Right lobe of liver (tissue), 6 donors: Measurements from ENCODE around the gene FAM13A. TPM values are rescaled to one million over a fixed set of nuclear protein-coding genes. Genes with fewer than 3 reads are reported as not detected.

Source experiments
- ATAC-seq, 4 donors: fragments of 200-7000 bp; cut with Tn5 transposase; one replicate each; pipeline ENCODE4 v1.9.1; 2020; ENCODE audit warnings: mild to moderate bottlenecking in 4 of 4, moderate library complexity in 4 of 4
- DNase-seq, 3 donors: peaks; one replicate each; pipeline ENCODE4 v3.0.0-alpha.2; 2020
- H3K27ac ChIP-seq, 3 donors: fragments of 200-600 bp; one replicate each; pipeline ENCODE4 v1.8.0; 2022
- H3K27me3 ChIP-seq, 2 donors: fragments of 200-600 bp; one replicate each; pipeline ENCODE4 v1.8.0; 2022
- H3K36me3 ChIP-seq, 4 donors: fragments of 200-600 bp; sonication (generic) in 1 of 4; one replicate each; pipeline versions ENCODE4 v1.5.1 to v1.8.0; 2017 to 2022; ENCODE audit warnings: control low read depth in 1 of 4
- H3K4me1 ChIP-seq, 4 donors: fragments of 200-600 bp; sonication (generic) in 1 of 4; one replicate each; pipeline versions ENCODE4 v1.5.1 to v1.8.0; 2017 to 2022; ENCODE audit warnings: control low read depth in 1 of 4
- H3K4me3 ChIP-seq, 3 donors: fragments of 200-600 bp; one replicate each; pipeline ENCODE4 v1.8.0; 2022
- H3K9me3 ChIP-seq, 4 donors: fragments of 200-600 bp; sonication (generic) in 1 of 4; one replicate each; pipeline versions ENCODE4 v1.5.1 to v1.8.0; 2017 to 2022; ENCODE audit warnings: control low read depth in 1 of 4
- POLR2A ChIP-seq: fragments of 450-650 bp; IDR thresholded peaks from one replicate; pipeline ENCODE4 v1.6.1; 2017; ENCODE audit warnings: antibody characterized with exemption, mild to moderate bottlenecking
- WGBS: methylation state at CpG from one replicate; pipeline ENCODE4 v1.1.6; 2018; ENCODE audit warnings: low coverage, low lambda C conversion rate; ENCODE audit not compliant: insufficient coverage; ENCODE audit errors: missing lambda C conversion rate; 5-methylcytosine and 5-hydroxymethylcytosine counted together
- intact Hi-C, 2 donors: fragments of 100-400 bp; cut with DNase I; formaldehyde crosslinking; loops; one replicate each; pipeline versions ENCODE4 v1.11.2 to v1.14.1; 2022
- total RNA-seq, 6 experiments: library from RNA; depleted of rRNA in 2 of 6; stranded (reverse); fragments of >200 nt in 2 of 6; fragmentation: NEBNext Ultra II Directional in 3 of 6; extraction: Animal tissue kit (Norgen Biotek cat#: 25700) in 3 of 6; gene quantifications; one replicate each; pipeline versions ENCODE4 v1.1.0 to v1.2.4, GENCODE V29; 2016 to 2023
- TF ChIP-seq, protein P1 (sequence below), 4 donors: fragments of 200-600 bp in 3 of 4; fragments of 450-650 bp in 1 of 4; IDR thresholded peaks; one replicate each; pipeline versions ENCODE4 v1.5.1 to v1.8.0; 2016 to 2022; ENCODE audit warnings: antibody characterized with exemption in 4 of 4, mild to moderate bottlenecking in 2 of 4
- donor health status: DM: no; HTN: yes; CAD: no.
- donor health status: DM: no; HTN: no; CAD: no.
- donor health status: DM: no; HTN: no; CAD: no.
- donor health status: DM: no; HTN: yes; CAD: no.
- donor health status: DM: no; HTN: yes; CAD: no.

Gene FAM13A
- total RNA-seq, 6 experiments from 2014 or later = 28.3 to 82.5 (median 51.7) TPM

DNA sequence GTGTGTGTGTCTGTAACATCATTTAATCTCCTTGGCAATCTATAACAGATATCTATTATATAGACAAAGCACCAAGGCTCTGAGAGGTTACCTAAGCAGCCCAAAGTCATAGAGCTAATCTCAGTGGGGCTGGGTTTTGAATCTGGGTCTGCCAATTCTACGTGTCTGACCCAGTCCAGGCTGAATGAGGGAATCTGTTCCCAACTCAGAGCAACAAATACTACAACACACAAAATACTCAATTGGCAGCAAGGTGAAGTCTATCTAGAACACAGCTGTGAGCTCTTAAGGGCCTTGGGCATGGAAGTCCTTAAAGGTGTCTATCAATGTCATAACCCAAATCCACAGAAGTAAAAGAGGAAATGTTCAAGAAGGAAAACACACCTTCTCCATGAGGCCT is 311.8 kb downstream of the FAM13A start:
- DNase-seq = no peak
- Histone ChIP-seq H3K27ac (peak overlapping the region in 2 of 3 donors; percentile 45), H3K36me3 (peaks cover 0 to 24% (median 2%) of the 10 kb centered on the region in 4 donors), H3K4me1 (peaks cover 0 to 29% (median 12%) of the 10 kb centered on the region in 4 donors), H3K9me3 (no peaks in the 10 kb centered on the region), H3K27me3 (no peaks in the 10 kb centered on the region), H3K4me3 (no peak overlapping the region)
- TF ChIP-seq, protein P1, sequence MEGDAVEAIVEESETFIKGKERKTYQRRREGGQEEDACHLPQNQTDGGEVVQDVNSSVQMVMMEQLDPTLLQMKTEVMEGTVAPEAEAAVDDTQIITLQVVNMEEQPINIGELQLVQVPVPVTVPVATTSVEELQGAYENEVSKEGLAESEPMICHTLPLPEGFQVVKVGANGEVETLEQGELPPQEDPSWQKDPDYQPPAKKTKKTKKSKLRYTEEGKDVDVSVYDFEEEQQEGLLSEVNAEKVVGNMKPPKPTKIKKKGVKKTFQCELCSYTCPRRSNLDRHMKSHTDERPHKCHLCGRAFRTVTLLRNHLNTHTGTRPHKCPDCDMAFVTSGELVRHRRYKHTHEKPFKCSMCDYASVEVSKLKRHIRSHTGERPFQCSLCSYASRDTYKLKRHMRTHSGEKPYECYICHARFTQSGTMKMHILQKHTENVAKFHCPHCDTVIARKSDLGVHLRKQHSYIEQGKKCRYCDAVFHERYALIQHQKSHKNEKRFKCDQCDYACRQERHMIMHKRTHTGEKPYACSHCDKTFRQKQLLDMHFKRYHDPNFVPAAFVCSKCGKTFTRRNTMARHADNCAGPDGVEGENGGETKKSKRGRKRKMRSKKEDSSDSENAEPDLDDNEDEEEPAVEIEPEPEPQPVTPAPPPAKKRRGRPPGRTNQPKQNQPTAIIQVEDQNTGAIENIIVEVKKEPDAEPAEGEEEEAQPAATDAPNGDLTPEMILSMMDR (IDR thresholded peaks at IDR 0.05) = no peak
- no peak for TF ChIP-seq POLR2A
- ATAC-seq = peak in 2 of 4 donors; percentile 24 to 37
- intact Hi-C loops = no loop called here
- 45% methylated on average over 1 of the region's 1 CpG for WGBS

DNA sequence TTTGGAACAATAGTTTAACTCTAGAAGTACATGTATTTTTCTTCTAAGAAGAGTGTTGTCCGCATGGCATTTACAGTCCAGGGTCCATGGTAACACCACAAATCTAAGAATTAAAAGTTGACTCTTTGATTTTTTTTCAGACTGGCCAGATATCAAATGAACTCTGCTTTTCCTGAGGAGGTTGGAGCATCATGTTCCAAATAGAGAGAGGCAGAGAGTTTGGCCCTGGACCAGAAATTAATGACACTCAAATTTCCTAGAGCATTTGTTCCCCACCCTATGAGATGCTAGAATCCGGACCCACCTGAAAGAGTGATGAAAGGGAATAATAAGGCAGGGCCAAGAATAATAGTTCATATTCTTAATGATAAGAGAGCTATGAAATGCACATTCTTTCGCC is 312.4 kb downstream of the FAM13A start:
- no peaks in the 10 kb centered on the region for H3K9me3 ChIP-seq
- H3K27me3 ChIP-seq = no peaks in the 10 kb centered on the region
- WGBS = 51% methylated on average over 3 of the region's 3 CpGs
- peaks cover 0 to 29% (median 12%) of the 10 kb centered on the region in 4 donors for H3K4me1 ChIP-seq
- peak in 3 of 4 donors; percentile 48 to 63 (median 60) for ATAC-seq
- TF ChIP-seq POLR2A = no peak
- TF ChIP-seq, protein P1 (IDR thresholded peaks at IDR 0.05) = no peak
- intact Hi-C loops = no loop called here
- peaks cover 0 to 20% (median 2%) of the 10 kb centered on the region in 4 donors for H3K36me3 ChIP-seq
- no peak overlapping the region for H3K4me3 ChIP-seq
- peak overlapping the region in 1 of 3 donors; percentile 45 for H3K27ac ChIP-seq
- no peak for DNase-seq

DNA sequence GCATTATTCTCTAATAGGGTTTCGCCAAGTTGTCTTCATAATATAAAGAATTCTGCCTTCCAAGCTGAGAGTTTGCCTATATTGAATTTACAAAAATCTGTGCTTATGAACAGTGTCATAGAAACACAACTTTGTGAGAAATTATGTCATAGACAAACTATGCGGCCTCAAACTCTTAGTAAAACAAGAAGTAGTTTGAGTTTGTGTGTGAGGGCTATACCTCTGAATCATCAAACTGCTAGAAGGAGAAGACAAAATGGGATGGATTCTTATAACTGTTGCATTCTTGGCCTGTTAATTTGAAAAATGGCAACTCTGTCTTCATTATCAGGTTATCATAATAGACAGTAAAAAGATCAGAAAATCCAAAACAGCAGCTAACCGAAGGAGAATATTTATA is 313.3 kb downstream of the FAM13A start:
- Histone ChIP-seq H3K4me3 (no peak overlapping the region), H3K4me1 (peaks cover 0 to 35% (median 12%) of the 10 kb centered on the region in 4 donors), H3K27me3 (no peaks in the 10 kb centered on the region), H3K9me3 (no peaks in the 10 kb centered on the region), H3K27ac (peak overlapping the region in 1 of 3 donors; percentile 32), H3K36me3 (peaks cover 0 to 11% (median 1%) of the 10 kb centered on the region in 4 donors)
- intact Hi-C loops = no loop called here
- DNase-seq (no peak), ATAC-seq (no peak)
- TF ChIP-seq, protein P1 (IDR thresholded peaks at IDR 0.05) = no peak
- TF ChIP-seq POLR2A = no peak
- WGBS = 90% methylated on average over 3 of the region's 3 CpGs

DNA sequence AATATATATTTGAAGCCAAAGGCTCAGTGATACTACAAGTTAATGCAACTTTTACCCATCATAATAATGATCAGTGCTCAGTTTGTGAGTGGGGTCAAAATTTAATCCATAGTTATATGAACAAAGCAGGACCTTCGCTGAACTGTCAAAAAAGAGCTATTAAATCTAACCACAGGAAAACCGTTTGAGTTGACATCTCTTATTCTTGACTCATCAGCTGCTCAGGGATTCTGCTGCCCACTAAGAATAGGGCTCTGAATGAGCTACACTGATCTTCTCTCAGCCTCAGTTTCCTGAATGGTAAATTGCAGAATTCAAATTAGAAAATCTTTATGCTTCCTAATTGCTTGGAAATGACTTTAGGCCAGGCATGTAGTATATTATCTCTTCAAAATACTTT is 314.4 kb downstream of the FAM13A start:
- 80% methylated on average over 2 of the region's 2 CpGs for WGBS
- H3K36me3 ChIP-seq = peaks cover 0 to 3% (median 0%) of the 10 kb centered on the region in 4 donors
- no peaks in the 10 kb centered on the region for H3K9me3 ChIP-seq
- intact Hi-C loops = no loop called here
- ATAC-seq (no peak), DNase-seq (no peak)
- no peak overlapping the region for H3K4me3 ChIP-seq
- H3K27ac ChIP-seq = no peak overlapping the region
- no peaks in the 10 kb centered on the region for H3K27me3 ChIP-seq
- peaks cover 0 to 46% (median 12%) of the 10 kb centered on the region in 4 donors for H3K4me1 ChIP-seq
- TF ChIP-seq, protein P1 (IDR thresholded peaks at IDR 0.05) = no peak
- no peak for TF ChIP-seq POLR2A
